Measurements from ENCODE around the gene CFAP53. TPM values are rescaled to one million over a fixed set of nuclear protein-coding genes. Genes with fewer than 3 reads are reported as not detected.

CFAP53 gene
- total and polyA plus RNA-seq, 2 of the 4 experiments (the other 2 are of a cell fraction), result under 0.01 to 0.12 TPM

DNA sequence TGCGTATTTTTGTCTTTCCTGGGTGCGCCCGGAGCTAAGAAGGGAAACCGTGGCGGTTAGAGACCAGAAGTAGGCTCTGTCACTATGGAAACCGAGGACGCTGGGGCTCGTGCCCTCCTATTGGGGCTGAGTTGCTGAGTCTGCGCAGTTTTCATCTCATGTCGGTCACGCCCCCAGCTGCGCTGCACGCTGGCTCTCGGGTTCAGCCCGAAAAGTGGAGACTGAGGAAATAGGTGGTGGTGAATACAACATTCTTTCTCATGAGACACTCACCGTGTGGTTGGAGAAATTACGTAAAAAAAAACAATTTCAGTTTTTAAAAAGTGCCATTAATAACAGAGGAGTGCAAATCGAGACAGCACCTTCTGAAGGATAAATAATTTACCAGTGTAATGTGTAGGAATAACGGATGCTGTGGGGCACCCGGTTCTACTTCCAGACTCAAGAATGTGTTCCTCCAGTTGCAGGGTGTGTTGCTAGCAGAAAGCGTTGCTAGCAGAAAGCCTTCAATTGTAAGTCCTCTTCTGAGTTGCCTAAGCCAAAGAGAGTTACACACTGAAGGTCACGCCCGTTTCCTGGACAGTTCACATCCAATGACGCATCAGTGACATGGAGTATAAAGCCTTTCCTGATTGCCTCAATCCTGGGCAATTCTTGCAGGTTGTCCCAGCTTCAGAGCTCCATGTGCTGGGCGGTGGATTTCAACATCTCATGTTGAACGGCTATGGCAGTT is 41.6 kb upstream of the CFAP53 start:
- peak overlapping the region; percentile 22 for H3K9ac ChIP-seq (ENCODE audit: low read depth, low read length)
- DNase-seq, result peak; percentile 85
- TF ChIP-seq RCOR1 (IDR thresholded peaks at IDR 0.05; ENCODE audit: insufficient replicate concordance, low read length), result no peak
- TF ChIP-seq, protein P1, sequence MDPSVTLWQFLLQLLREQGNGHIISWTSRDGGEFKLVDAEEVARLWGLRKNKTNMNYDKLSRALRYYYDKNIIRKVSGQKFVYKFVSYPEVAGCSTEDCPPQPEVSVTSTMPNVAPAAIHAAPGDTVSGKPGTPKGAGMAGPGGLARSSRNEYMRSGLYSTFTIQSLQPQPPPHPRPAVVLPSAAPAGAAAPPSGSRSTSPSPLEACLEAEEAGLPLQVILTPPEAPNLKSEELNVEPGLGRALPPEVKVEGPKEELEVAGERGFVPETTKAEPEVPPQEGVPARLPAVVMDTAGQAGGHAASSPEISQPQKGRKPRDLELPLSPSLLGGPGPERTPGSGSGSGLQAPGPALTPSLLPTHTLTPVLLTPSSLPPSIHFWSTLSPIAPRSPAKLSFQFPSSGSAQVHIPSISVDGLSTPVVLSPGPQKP (IDR thresholded peaks at IDR 0.05; ENCODE audit: borderline replicate concordance, low read depth, low read length), result no peak
- no peak for TF ChIP-seq CHD1 (IDR thresholded peaks at IDR 0.05; ENCODE audit: low read depth, low read length)
- peak; percentile 97 for TF ChIP-seq MXI1 (IDR thresholded peaks at IDR 0.05; ENCODE audit: borderline replicate concordance, low read depth, low read length)
- 0 out of 2 replicates have a peak, but pooled peaks have one; percentile 4 for TF ChIP-seq MAFK (IDR thresholded peaks at IDR 0.05; ENCODE audit: low read depth, low read length)
- TF ChIP-seq USF2 (IDR thresholded peaks at IDR 0.05; ENCODE audit: low read depth, low read length), result peak; percentile 62
- TF ChIP-seq MAZ (IDR thresholded peaks at IDR 0.05; ENCODE audit: borderline replicate concordance, low read depth, low read length), result no peak
- TF ChIP-seq CTCF (conservative IDR thresholded peaks at IDR 0.05; ENCODE audit: low read depth, low read length), result no peak
- peak; percentile 90 for TF ChIP-seq CEBPB (IDR thresholded peaks at IDR 0.05; ENCODE audit: low read depth, low read length)
- peak; percentile 65; the same call in 1 of the 2 replicates for TF ChIP-seq RFX5 (IDR thresholded peaks at IDR 0.05; ENCODE audit: low read depth, low read length)
- no peak for TF ChIP-seq RAD21 (IDR thresholded peaks at IDR 0.05; ENCODE audit: low read length)
- no peak for TF ChIP-seq FOS (IDR thresholded peaks at IDR 0.05; ENCODE audit: low read depth, low read length)
- no peak for TF ChIP-seq POLR2A (IDR thresholded peaks at IDR 0.05; ENCODE audit: low read depth, low read length)
- TF ChIP-seq BHLHE40 (IDR thresholded peaks at IDR 0.05; ENCODE audit: low read depth, low read length), result no peak

More for the DNA sequence above, 41.6 kb upstream of the CFAP53 start:
- in situ Hi-C loops (cut with MboI; ENCODE audit: low sequenced_read_pairs) (no loop called here), dilution Hi-C loops (cut with HindIII; ENCODE audit: low sequenced_read_pairs, unreplicated experiment) (no loop called here), intact Hi-C loops (cut with micrococcal nuclease) (no loop called here)
- Histone ChIP-seq H2BK5ac (ENCODE audit: low read depth, low read length, poor library complexity, severe bottlenecking) (no peak overlapping the region), H3K36me3 (ENCODE audit: control insufficient read depth, insufficient read depth, low read length) (no peaks in the 10 kb centered on the region), H2AFZ (replicated peaks; ENCODE audit: low read length, poor library complexity) (peak overlapping the region; percentile 95), H2BK120ac (ENCODE audit: low read depth, low read length) (no peak overlapping the region), H2AK9ac (replicated peaks; ENCODE audit: low read depth, low read length, poor library complexity) (peak overlapping the region; percentile 84), H3K56ac (ENCODE audit: extremely low read depth, insufficient read depth, low read length) (no peak overlapping the region), H3K14ac (replicated peaks; ENCODE audit: low read depth, low read length) (peak overlapping the region; percentile 67; the same call in 1 of the 2 replicates), H3K4ac (ENCODE audit: low read depth, low read length) (no peak overlapping the region; the same call in 1 of the 2 replicates), H2BK20ac (ENCODE audit: low read depth, low read length) (no peak overlapping the region), H3K4me2 (ENCODE audit: low read depth, low read length) (peak overlapping the region; percentile 86), H3K27ac (ENCODE audit: insufficient read depth, low read length) (no peak overlapping the region), H3K18ac (ENCODE audit: low read depth, low read length) (no peak overlapping the region), H4K8ac (ENCODE audit: low read depth in 2 of 2, low read length in 2 of 2) (peak overlapping the region; percentile 28 to 88; a peak in 3 of 4 replicates), H2BK15ac (ENCODE audit: low read depth, low read length) (no peak overlapping the region), H3K79me1 (ENCODE audit: low read depth in 1 of 2, low read length in 2 of 2) (no peaks in the 10 kb centered on the region; a peak in 1 of 4 replicates), H3K9me1 (ENCODE audit: insufficient read depth, low read length) (0 out of 2 replicates have a peak, but pooled peaks cover 3% of the 10 kb centered on the region), H3K27me3 (ENCODE audit: control insufficient read depth, insufficient read depth, low read length) (peaks cover under 1% of the 10 kb centered on the region), H4K20me1 (ENCODE audit: insufficient read depth, low read length) (no peaks in the 10 kb centered on the region), H3K4me1 (ENCODE audit: control insufficient read depth, insufficient read depth, low read length) (peaks cover 3% of the 10 kb centered on the region; the same call in 1 of the 2 replicates), H3K23ac (ENCODE audit: low read depth, low read length) (no peak overlapping the region), H2AK5ac (ENCODE audit: low read depth, low read length) (no peak overlapping the region), H3K4me3 (ENCODE audit: insufficient read depth, low read depth, low read length) (peak overlapping the region; percentile 42), H3K9me3 (ENCODE audit: control insufficient read depth, insufficient read depth, low read length) (no peaks in the 10 kb centered on the region), H4K91ac (ENCODE audit: insufficient read depth, low read depth, low read length) (no peak overlapping the region), H4K5ac (ENCODE audit: low read depth, low read length) (no peak overlapping the region)
- POLR2A ChIA-PET (ENCODE audit: unreplicated experiment), result interaction anchor here (0.5 kb wide), 1 partner anchor 67 kb away, joined by 3 read pairs; the partner anchor contains the start of gene SKA1
- BruUV-seq (replicated peaks), result no TSS peak
- CTCF ChIA-PET, result no interaction called here
- peak; percentile 100 for ATAC-seq (ENCODE audit: low read depth)
- 6% methylated on average over 11 of the region's 26 CpGs; no CpG with 5 or more reads in 1 of the 2 experiments for WGBS, 2 experiments (ENCODE audit: extremely low coverage in 2 of 2, insufficient read length in 1 of 2)
